Right ventricle myocardium inferior (tissue), 1 donor: ENCODE measurements around the gene TMEM150C. TPM values are rescaled to one million over a fixed set of nuclear protein-coding genes. Genes with fewer than 3 reads are reported as not detected.

Experiments used
- ATAC-seq: fragments of 200-7000 bp; cut with Tn5 transposase; one replicate; pipeline ENCODE4 v1.9.1; 2020; ENCODE audit warnings: mild to moderate bottlenecking, moderate library complexity
- DNase-seq: peaks from one replicate; pipeline ENCODE4 v3.0.0; 2021; ENCODE audit errors: missing footprints
- intact Hi-C: fragments of 100-400 bp; cut with DNase I; formaldehyde crosslinking; loops from one replicate; pipeline ENCODE4 v1.11.0; 2022
- total RNA-seq: library from RNA; stranded (reverse); fragmentation: NEBNext Ultra II Directional; extraction: Animal tissue kit (Norgen Biotek cat#: 25700); gene quantifications from one replicate; pipeline ENCODE4 v1.2.1, GENCODE V29; 2021
- donor health status: DM: no; HTN: yes; CAD: no; lungs with severe emphysema.

TMEM150C gene
- total RNA-seq, 1 donor from 2014 or later: 19.6 TPM

DNA sequence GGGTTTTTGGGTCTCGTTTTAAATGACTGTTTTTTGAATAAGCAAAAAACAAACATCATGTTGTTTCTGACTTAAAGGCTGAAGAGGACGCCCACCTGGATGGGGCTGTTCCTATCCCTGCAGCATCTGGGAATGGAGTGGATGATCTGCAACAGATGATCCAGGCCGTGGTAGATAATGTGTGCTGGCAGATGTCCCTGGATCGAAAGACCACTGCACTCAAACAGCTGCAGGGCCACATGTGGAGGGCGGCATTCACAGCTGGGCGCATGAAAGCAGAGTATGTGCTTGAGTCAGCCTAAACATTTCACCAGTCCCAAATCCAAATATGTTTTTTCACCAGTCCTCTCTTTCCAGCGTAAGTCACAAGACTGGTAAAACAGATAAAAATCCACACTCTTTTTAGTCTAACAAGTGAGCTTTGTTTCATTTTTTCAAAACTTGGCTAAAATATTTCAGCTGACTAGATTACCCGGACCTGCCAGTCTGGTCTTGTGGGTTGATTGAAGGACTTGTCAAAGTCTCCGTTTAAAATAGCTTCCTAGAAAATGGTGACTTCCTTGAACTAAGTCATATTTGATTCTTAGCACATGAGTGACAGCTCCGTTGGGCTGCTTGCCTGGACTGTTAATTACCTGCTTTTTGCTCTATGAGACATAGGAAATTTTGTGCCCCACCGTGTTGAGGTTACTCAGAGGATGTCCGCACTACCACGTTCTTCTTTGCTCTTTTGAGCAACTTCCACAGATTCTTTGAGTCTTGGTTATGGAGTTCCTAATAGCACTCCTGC is 110.6 kb downstream of the TMEM150C start:
- DNase-seq (no peak), ATAC-seq (no peak)
- intact Hi-C loops: no loop called here

DNA sequence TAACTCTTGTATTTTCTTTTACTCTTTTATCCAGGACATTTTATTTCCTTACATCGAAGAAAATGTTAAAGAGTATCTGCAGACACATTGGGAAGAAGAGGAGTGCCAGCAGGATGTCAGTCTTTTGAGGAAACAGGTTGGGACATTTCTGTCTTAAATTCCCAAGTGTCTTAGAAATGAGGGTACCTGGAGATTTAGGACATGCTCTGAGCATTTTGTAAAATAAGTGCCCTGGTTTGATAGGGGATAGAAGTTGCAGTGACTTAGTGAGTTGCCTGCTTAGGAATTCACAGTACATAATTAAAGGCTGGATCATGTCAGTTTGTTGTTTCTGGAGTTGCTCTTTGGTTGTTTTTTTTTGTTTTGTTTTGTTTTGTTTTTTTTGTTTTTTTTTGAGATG is 113.9 kb downstream of the TMEM150C start:
- intact Hi-C loops: no loop called here
- ATAC-seq: no peak
- DNase-seq: no peak

DNA sequence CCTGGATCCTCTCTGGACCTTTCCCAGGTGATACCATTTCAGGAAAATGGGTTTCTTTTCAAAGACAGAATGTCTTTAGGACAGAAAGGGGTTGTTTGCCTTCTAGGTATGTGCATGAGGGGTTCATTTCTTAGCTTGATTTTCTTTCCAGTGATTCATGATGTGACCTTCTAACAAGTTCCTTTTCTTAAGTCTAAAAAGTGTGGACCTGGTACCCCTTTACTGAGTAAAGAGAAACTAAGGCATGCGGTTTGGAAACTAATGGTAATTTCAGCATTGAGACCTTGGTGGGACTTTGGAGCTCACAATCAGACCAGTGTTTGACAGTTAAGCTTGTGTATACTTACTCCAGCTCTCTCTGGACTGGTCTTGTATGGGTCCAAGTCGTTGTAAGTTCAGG is 122.7 kb downstream of the TMEM150C start:
- intact Hi-C loops: no loop called here
- no peak for ATAC-seq
- no peak for DNase-seq

DNA sequence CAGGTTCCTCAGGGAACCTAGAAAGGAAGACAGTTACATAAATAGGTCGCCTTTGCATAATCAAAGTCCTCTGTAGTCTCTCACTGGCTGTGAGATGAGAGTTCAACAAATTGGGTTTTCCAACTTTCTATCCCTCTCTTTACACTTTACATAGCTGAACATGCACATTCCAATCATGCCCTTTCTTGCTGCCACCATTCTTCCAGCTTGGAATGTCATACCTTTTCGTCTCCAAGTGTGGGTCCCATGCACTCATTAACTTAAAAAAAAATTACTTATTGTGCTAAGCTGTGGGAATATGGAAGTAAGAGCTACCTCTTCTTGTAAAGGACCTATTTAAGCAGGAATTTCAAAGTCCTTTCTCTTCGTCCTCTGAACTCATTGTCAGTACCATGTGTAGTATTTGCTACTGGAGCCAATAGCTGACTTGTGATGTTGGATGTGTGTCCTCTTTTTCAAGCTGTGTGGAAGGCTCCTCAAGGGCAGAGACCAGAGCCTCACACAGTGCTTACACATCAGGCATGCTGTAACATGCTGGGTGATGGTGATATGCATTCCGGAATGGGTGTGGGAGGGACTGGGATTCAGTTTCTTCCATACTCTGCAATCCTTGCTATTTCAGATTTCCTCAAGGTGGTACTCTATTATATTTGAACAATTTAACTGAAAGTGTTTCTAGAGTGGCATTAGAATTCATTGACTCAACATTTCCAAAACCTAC is 124.3 kb downstream of the TMEM150C start:
- intact Hi-C loops: no loop called here
- ATAC-seq (no peak), DNase-seq (no peak)

DNA sequence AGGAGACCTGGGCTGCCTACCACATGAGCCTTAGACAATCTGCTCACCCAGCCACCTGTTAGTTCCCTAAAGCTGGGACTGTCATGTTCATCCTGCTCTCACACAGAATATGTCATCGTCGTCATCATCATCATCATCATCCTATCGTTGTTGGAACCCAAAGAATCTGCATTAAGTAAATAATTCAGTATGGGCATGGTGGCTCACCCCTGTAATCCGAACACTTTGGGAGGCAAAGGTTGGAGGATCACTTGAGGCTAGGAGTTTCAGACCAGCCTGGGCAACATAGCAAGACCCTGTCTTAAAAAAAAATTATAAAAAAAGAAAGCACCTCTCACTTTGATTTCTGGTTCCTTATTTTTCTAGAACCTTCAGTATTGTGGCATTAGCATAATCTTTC is 125.0 kb downstream of the TMEM150C start:
- intact Hi-C loops: no loop called here
- DNase-seq (no peak), ATAC-seq (no peak)

DNA sequence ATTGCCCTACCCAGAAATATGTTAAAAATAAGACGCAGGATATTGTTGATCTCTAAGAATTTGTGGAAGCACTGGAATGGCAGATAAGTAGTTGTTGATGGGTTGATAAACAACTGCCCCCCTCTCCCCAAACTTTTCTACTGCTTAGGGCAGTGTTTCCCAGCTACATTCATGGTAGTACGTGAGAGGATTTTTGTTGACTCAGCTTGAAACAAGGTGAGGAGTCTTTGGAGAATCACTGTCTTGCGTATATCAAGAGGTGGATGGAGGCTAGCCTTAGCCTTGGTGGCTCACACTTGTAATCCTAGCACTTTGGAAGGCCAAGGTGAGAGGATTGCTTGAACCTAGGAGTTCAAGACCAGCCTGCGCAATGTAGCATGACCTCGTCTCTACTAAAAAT is 125.7 kb downstream of the TMEM150C start:
- ATAC-seq (no peak), DNase-seq (no peak)
- intact Hi-C loops: no loop called here

DNA sequence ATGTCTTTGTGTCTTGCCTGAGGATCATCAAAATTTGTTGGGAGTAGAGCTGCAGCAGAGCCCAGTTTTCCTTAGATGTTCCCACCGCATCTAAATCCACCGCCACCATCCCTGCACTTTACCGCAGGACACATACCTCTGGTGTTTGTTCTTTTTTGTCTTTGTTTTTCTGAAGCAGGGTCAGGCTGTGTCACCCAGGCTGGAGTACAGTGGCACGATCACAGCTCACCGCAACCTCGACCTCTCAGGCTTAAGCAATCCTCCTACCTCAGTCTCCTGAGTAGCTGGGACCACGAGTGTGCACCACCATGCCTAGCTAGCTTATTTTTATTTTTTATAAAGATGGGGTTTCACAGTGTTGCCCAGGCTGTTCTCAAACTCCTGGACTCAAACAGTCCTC is 126.8 kb downstream of the TMEM150C start:
- intact Hi-C loops: no loop called here
- ATAC-seq: no peak
- DNase-seq: no peak

DNA sequence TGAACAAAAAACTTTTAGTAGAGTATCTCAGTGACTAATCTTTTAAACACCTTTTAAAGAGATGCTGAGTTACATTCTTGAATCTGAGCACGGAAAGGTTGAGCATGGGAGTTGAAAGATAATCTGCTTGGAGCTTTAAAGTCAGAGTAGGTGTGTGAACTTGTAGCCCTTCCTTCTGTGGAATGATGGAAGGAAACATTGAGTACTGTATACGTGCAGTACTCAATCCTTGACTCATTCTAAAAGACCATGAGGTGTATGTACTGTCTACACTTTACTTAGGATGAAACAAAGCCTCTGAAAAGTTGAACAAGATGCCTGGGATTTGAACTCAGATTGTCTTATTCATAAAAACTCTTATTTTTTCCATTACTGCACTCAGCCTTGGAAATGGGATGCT is 128.0 kb downstream of the TMEM150C start:
- no peak for ATAC-seq
- intact Hi-C loops: no loop called here
- DNase-seq: no peak

Other genes starting within 250 kb of the TMEM150C start
- 111 TPM for gene HNRNPD, start 188.0 kb downstream of the TMEM150C start, total RNA-seq
- 103 TPM for gene HNRNPDL, start 131.5 kb downstream of the TMEM150C start, total RNA-seq
- 14.6 TPM for gene ENOPH1, start 131.4 kb downstream of the TMEM150C start, total RNA-seq
- gene SCD5, start 236.8 kb upstream of the TMEM150C start, total RNA-seq: 5.1 TPM